IPS DF 6.9 (cell line): ENCODE measurements around the gene MAGED2.

Experiments used
- DNase-seq: peaks from one replicate; pipeline ENCODE4 v3.0.0-alpha.2; 2013; ENCODE audit warnings: low read depth, low spot score
- H3K27ac ChIP-seq: one replicate; pipeline ENCODE4 v1.5.1; 2013; ENCODE audit warnings: low read length, control low read depth
- H3K27me3 ChIP-seq: 2 replicates; pipeline ENCODE4 v1.6.1; 2013; ENCODE audit warnings: mild to moderate bottlenecking, low read length; ENCODE audit not compliant: control insufficient read depth, insufficient read depth
- H3K36me3 ChIP-seq: 2 replicates; pipeline ENCODE4 v1.6.1; 2013; ENCODE audit warnings: low read length; ENCODE audit not compliant: control insufficient read depth, insufficient read depth
- H3K4me1 ChIP-seq: 2 replicates; pipeline ENCODE4 v1.6.1; 2013; ENCODE audit warnings: low read length; ENCODE audit not compliant: control insufficient read depth, insufficient read depth
- H3K4me3 ChIP-seq: 2 replicates; pipeline ENCODE4 v1.5.1; 2013; ENCODE audit warnings: mild to moderate bottlenecking, low read length
- H3K9me3 ChIP-seq: 2 replicates; pipeline ENCODE4 v1.6.1; 2013; ENCODE audit warnings: low read length, inconsistent platforms; ENCODE audit not compliant: control insufficient read depth, insufficient read depth
- WGBS: extraction: QIAGEN DNeasy Blood & Tissue Kit; methylation state at CpG from one replicate; pipeline ENCODE4 v1.1.7; 2013; ENCODE audit warnings: mixed read lengths, missing lambda C conversion rate; ENCODE audit not compliant: insufficient read length, insufficient coverage; 5-methylcytosine and 5-hydroxymethylcytosine counted together

The MAGED2 gene

GRCh38 chrX:54794795-54795194 lies 12.8 kb upstream of the MAGED2 start:
- Histone ChIP-seq H3K36me3 (no peaks in the 10 kb centered on the region), H3K4me1 (no peaks in the 10 kb centered on the region), H3K4me3 (no peak overlapping the region), H3K9me3 (no peaks in the 10 kb centered on the region), H3K27ac (no peak overlapping the region), H3K27me3 (no peaks in the 10 kb centered on the region)
- DNase-seq, result no peak
- WGBS, result no CpG with 5 or more reads among the region's 4 CpGs

GRCh38 chrX:54798137-54798536 lies 9.4 kb upstream of the MAGED2 start, which contains the start of gene ITIH6:
ITIH6 (minus strand) TSS chrX:54798255; CDS start chrX:54798210, 45 bp downstream.
- H3K4me3 ChIP-seq, result no peak within 1 kb of the TSS
- H3K4me1 ChIP-seq, result no peaks in the 10 kb centered on the region
- H3K27me3 ChIP-seq, result no peaks in the 10 kb centered on the region
- H3K9me3 ChIP-seq, result no peaks in the 10 kb centered on the region
- H3K36me3 ChIP-seq, result no peaks in the 10 kb centered on the region
- no peak within 1 kb of the TSS for H3K27ac ChIP-seq
- WGBS, result no CpG with 5 or more reads among the region's 2 CpGs
- DNase-seq, result no peak

DNA sequence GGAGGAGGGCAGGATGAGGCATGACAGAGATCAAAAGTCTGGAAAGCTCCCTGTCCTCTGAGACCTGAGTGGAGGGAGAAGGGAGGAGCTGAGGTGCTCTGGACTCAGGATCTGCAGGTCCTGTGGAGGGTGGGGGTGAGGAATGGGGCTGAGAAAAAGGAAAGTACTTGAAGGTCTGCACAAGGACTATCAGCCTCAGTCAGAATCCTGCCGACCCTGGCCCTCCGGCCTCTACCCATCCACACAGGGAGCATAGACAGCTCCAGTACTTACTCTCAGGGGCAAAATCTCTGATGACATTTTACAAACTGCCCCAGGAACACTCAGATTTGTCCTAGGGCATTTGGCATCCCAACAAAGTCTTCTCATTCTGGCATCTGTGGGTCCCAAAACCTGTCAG lies 8.5 kb upstream of the MAGED2 start:
- Histone ChIP-seq H3K9me3 (no peaks in the 10 kb centered on the region), H3K4me3 (no peak overlapping the region), H3K27ac (no peak overlapping the region), H3K4me1 (no peaks in the 10 kb centered on the region), H3K36me3 (no peaks in the 10 kb centered on the region), H3K27me3 (no peaks in the 10 kb centered on the region)
- DNase-seq, result no peak
- no CpG with 5 or more reads among the region's 2 CpGs for WGBS

- WGBS, result no CpG with 5 or more reads among the region's 23 CpGs
- Histone ChIP-seq H3K36me3 (peaks cover 19% of the 10 kb centered on the region; the same call in 1 of the 2 replicates), H3K27me3 (no peaks in the 10 kb centered on the region), H3K4me3 (peak overlapping the region; percentile 57; the same call in 1 of the 2 replicates), H3K4me1 (no peaks in the 10 kb centered on the region), H3K27ac (no peak overlapping the region), H3K9me3 (no peaks in the 10 kb centered on the region)
- DNase-seq, result no peak
Observed at GRCh38 chrX:54808109-54808604, 612 bp downstream of the MAGED2 start.

DNA sequence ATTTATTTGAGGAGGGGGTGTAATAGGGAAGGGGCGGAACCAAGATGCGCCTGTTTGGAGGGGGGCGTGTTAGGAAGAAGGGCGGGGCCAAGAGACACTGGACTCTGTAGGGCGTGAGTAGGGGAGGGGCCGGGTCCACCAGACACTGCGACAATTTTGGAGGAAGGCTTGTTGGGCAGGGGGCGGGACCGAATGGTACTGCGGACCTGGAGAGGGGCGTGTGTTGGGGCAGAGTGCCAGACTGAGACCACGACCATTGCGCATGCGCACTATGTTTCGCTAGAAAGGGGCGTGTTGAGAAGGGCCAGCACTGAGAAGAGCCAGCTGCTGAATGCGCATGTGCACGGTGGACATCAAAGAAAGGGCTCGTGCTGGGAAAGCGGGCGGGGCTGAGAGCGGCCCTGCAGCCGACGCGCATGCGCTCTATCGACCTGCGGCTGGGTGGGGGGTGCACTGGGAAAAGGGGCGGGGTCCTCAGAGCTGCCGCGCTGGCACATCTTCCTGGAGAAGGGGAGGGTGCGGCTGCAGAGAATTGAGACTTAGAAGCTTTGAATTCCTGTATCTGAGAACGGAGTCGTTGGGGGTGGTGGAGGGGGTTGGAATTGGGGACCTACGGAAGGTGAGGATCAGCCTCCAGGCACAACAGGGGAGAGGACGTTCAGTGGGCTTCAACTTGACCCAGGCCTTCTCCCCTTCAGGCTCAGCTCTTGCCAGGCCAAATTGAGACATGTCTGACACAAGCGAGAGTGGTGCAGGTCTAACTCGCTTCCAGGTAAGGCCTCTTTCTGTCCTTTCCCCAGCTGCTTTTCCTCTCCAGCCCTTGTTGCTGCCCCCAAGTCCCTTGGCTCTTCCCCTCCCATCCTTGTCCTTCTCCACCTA lies 1.3 kb downstream of the MAGED2 start:
- peak; percentile 85 for DNase-seq
- Histone ChIP-seq H3K36me3 (peaks cover 22% of the 10 kb centered on the region; the same call in 1 of the 2 replicates), H3K27me3 (no peaks in the 10 kb centered on the region), H3K4me3 (peak overlapping the region; percentile 60; the same call in 1 of the 2 replicates), H3K27ac (no peak overlapping the region), H3K4me1 (no peaks in the 10 kb centered on the region), H3K9me3 (no peaks in the 10 kb centered on the region)
- no CpG with 5 or more reads among the region's 38 CpGs for WGBS

- H3K4me1 ChIP-seq, result no peaks in the 10 kb centered on the region
- H3K27ac ChIP-seq, result no peak overlapping the region
- no peaks in the 10 kb centered on the region for H3K9me3 ChIP-seq
- H3K4me3 ChIP-seq, result no peak overlapping the region
- DNase-seq, result no peak
- no peaks in the 10 kb centered on the region for H3K27me3 ChIP-seq
- peaks cover 31% of the 10 kb centered on the region; the same call in 1 of the 2 replicates for H3K36me3 ChIP-seq
- WGBS, result no CpG with 5 or more reads among the region's 5 CpGs
Observed at GRCh38 chrX:54810532-54810931, 3.0 kb downstream of the MAGED2 start.

DNA sequence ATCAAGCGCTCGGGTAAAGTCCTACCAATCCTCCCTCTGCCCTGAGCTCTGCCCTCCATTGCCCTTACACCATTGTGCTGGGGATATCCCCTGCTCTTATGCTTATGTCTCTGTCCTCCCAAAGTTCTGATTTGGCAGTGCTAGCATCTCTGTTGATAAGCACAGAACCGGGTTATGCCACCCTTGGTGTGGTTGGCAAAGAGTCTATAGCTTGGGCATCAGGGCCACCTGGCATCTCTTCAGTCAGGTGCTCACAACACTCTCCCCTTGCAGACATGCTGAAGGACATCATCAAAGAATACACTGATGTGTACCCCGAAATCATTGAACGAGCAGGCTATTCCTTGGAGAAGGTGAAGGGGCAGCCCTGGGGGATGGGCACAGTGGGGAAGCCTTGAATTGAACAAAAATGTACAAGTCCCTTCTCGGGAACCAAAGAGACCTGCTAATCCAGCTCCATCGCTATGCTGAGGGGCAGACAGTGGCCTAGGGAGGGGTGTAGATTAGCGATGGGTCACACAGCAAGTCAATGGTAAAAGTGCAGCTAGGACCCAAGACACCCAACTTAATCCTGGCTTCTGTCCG lies 3.8 kb downstream of the MAGED2 start:
- no CpG with 5 or more reads among the region's 9 CpGs for WGBS
- DNase-seq, result no peak
- no peaks in the 10 kb centered on the region for H3K27me3 ChIP-seq
- H3K4me3 ChIP-seq, result no peak overlapping the region
- H3K9me3 ChIP-seq, result no peaks in the 10 kb centered on the region
- no peaks in the 10 kb centered on the region for H3K4me1 ChIP-seq
- H3K27ac ChIP-seq, result no peak overlapping the region
- H3K36me3 ChIP-seq, result peaks cover 31% of the 10 kb centered on the region; the same call in 1 of the 2 replicates

DNA sequence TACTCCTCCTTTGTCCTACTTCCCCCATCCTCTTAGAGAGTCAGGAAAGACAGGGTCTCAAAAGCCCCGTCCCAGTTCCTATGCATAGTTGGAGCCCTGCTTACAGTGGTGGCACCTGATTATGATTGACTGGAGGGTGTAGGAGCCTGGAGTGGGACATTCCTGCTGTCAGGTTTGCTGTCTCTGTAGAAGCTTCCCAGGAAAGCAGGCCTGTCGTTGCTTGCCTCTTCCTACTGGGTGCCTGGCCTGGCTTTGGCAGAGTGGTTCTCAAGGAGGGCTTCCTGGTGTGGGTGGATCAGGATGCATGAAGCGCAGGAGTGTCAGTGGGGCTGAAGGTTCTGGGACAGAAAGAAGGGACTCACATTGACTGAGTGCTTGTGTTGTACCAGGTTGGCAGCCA lies 4.8 kb downstream of the MAGED2 start:
- H3K9me3 ChIP-seq, result no peaks in the 10 kb centered on the region
- WGBS, result no CpG with 5 or more reads among the region's 3 CpGs

DNA sequence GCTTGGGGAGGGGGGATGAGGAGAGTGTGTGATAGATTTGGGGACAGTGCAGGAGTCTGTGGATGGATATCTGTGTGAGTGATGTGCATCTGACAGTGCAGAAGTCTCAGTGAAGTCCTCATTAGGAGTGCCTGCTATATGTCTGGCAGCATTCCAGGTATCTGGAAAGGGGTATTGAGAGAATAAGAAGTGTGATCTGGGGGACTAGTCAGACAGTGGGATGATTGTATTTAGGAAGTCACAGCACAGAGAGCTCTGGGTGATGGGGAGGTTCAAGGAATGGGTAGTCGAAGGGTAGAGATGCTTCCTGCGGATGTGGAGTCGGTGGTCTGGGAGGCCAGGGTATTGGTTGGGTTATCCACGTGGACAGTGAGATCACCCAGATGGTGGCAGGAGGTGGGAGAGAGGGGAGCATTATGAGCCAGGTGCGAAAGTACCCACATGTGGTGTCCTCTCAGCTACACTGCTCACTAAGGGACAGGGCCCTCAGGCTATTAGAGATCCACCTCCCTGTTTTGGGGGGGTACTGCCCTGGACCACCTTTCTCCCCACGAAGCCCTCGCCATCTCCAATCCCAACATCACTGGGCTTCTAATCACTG lies 9.8 kb downstream of the MAGED2 start:
- no peaks in the 10 kb centered on the region for H3K9me3 ChIP-seq
- H3K27ac ChIP-seq, result no peak overlapping the region
- WGBS, result no CpG with 5 or more reads among the region's 7 CpGs
- no peak for DNase-seq
- no peaks in the 10 kb centered on the region for H3K4me1 ChIP-seq
- H3K36me3 ChIP-seq, result peaks cover 12% of the 10 kb centered on the region; the same call in 1 of the 2 replicates
- no peaks in the 10 kb centered on the region for H3K27me3 ChIP-seq
- no peak overlapping the region for H3K4me3 ChIP-seq

More for the DNA sequence above, 4.8 kb downstream of the MAGED2 start:
- no peaks in the 10 kb centered on the region for H3K27me3 ChIP-seq
- H3K36me3 ChIP-seq, result peaks cover 31% of the 10 kb centered on the region; the same call in 1 of the 2 replicates
- H3K4me3 ChIP-seq, result no peak overlapping the region
- H3K27ac ChIP-seq, result no peak overlapping the region
- no peak for DNase-seq
- H3K4me1 ChIP-seq, result no peaks in the 10 kb centered on the region

- H3K27ac ChIP-seq, result no peak overlapping the region
- WGBS, result no CpG with 5 or more reads among the region's 5 CpGs
- H3K9me3 ChIP-seq, result no peaks in the 10 kb centered on the region
- H3K27me3 ChIP-seq, result no peaks in the 10 kb centered on the region
- H3K4me3 ChIP-seq, result no peak overlapping the region
- H3K4me1 ChIP-seq, result no peaks in the 10 kb centered on the region
- peaks cover 12% of the 10 kb centered on the region; the same call in 1 of the 2 replicates for H3K36me3 ChIP-seq
- no peak for DNase-seq
Observed at GRCh38 chrX:54818221-54818620, 10.7 kb downstream of the MAGED2 start.
